ENCODE measurements around the gene NELFB. TPM values are rescaled to one million over a fixed set of nuclear protein-coding genes. Genes with fewer than 3 reads are reported as not detected.

Gene NELFB
- total and polyA plus RNA-seq, 9 of the 15 experiments (the other 6 are each of a cell fraction or from before 2014, with no cell fraction given), result 0.24 to 84.0 (median 29.7) TPM

DNA sequence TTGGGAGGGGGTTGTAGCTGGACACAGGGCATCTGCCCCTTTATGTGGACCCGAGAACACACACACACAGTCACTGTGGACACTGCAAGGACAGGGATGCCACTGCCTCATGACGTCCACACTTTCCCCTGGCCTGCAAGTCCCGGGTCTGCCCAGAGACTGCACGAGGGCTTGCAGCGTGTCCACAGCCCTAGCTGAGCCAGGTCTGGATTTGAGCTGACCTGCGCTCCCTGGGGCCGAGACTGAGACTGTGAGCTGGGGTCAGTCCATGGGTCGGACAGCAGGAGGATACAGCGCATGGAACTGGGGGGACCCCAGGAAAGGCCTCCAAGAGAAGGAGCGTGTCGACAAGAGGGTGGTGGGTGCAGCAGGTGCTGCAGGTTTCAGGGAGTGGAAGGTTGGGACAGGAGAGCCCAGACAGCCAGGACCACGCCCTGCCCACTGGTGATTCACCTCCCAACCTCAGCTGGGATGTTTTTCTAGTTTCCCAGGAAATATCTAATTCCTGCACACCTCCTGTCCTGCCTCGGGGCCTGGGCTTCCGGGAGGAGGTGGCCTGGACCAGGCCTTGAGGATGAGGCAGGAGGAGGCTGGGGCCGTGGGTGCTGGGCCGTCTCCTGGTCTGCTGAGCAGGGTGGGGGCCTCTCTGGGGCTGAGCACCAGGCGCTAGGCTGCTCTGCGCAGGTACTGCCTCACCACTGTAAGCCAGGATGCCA lies 28.6 kb upstream of the NELFB start:
- intact Hi-C loops (cut with micrococcal nuclease) (loop anchor here (1.0 to 2.0 kb wide), 3 partner anchors 38 to 176 kb away; partner anchors contain the start of genes ANAPC2 and SSNA1), in situ Hi-C loops (cut with MboI) (loop anchor here (5.0 to 25.0 kb wide), 3 partner anchors 39 to 439 kb away; partner anchors contain the start of genes ANAPC2, CCDC183, SSNA1 and TMEM141)
- no peak overlapping the region for H2AFZ ChIP-seq (ENCODE audit: low read depth, low read length)
- CTCF ChIA-PET (ENCODE audit: low intra/inter-chr PET ratio), result interaction anchor here (0.8 to 2.6 kb wide), 5 partner anchors 38 to 181 kb away, joined by 3 to 19 read pairs (median 5); partner anchors contain the start of genes ANAPC2, MAN1B1, NPDC1 and SSNA1
- no peaks in the 10 kb centered on the region for H3K27me3 ChIP-seq (ENCODE audit: control insufficient read depth in 2 of 2, insufficient read depth in 2 of 2, low read length in 2 of 2)
- no peak for TF ChIP-seq SETDB1 (IDR thresholded peaks at IDR 0.05; ENCODE audit: low read length)
- 0 out of 2 replicates have a peak, but pooled peaks have one; percentile 2 for TF ChIP-seq RBFOX2 (IDR thresholded peaks at IDR 0.05; ENCODE audit: low read depth, low read length)
- TF ChIP-seq BDP1 (IDR thresholded peaks at IDR 0.05; ENCODE audit: insufficient read depth, insufficient read length), result no peak
- TF ChIP-seq KLF13 (tag; IDR thresholded peaks at IDR 0.05; ENCODE audit: borderline replicate concordance, low read depth), result no peak
- TF ChIP-seq ZFP36 (IDR thresholded peaks at IDR 0.05; ENCODE audit: low read depth, low read length, partially characterized antibody), result peak; percentile 12
- no peak for TF ChIP-seq ZNF316 (IDR thresholded peaks at IDR 0.05)
- no peak for TF ChIP-seq LARP7 (IDR thresholded peaks at IDR 0.05)
- H3K79me2 ChIP-seq (ENCODE audit: control insufficient read depth, insufficient read depth, low read length), result no peaks in the 10 kb centered on the region
- no peak overlapping the region for H3K4me3 ChIP-seq
- H4K20me1 ChIP-seq (replicated peaks; ENCODE audit: control insufficient read depth, insufficient read depth, low read length), result no peaks in the 10 kb centered on the region
- no peak overlapping the region for H3K4me2 ChIP-seq (ENCODE audit: insufficient read depth, low read length)
- no peaks in the 10 kb centered on the region for H3K9me3 ChIP-seq (replicated peaks; ENCODE audit: control insufficient read depth, insufficient read depth, low read depth, low read length)
- no peaks in the 10 kb centered on the region for H3K36me3 ChIP-seq (ENCODE audit: control insufficient read depth, insufficient read depth, low read length)
- H3K9ac ChIP-seq (ENCODE audit: insufficient read depth in 1 of 2, low read depth in 2 of 2, low read length in 2 of 2), result peak overlapping the region in 1 of 2 experiments; percentile 81; a peak in 1 of 4 replicates
- H3K27ac ChIP-seq (ENCODE audit: extremely low read depth, low read depth, low read length), result no peak overlapping the region
- no peak for FAIRE-seq
- peaks cover 21 to 96% of the 10 kb centered on the region in 2 experiments for H3K4me1 ChIP-seq (replicated peaks in 1 of 2; ENCODE audit: control insufficient read depth in 2 of 2, insufficient read depth in 2 of 2, low read length in 2 of 2)
- H3K9me1 ChIP-seq (ENCODE audit: control insufficient read depth, insufficient read depth, low read length), result no peaks in the 10 kb centered on the region
- POLR2A ChIA-PET, result interaction anchor here (0.7 to 1.9 kb wide), 4 partner anchors 14 to 40 kb away, joined by 3 to 6 read pairs (median 4); partner anchors contain the start of genes ANAPC2, SSNA1 and TUBB4B
- no peak for DNase-seq (ENCODE audit: extremely low read depth in 1 of 4, low spot score in 3 of 4)
- 35% methylated on average over 15 of the region's 18 CpGs for WGBS (ENCODE audit: insufficient coverage, low coverage, missing lambda C conversion rate)
- no peak for ATAC-seq
- BruUV-seq (replicated peaks), result no TSS peak
